ENCODE data around the gene GPX7.

GPX7 gene

DNA sequence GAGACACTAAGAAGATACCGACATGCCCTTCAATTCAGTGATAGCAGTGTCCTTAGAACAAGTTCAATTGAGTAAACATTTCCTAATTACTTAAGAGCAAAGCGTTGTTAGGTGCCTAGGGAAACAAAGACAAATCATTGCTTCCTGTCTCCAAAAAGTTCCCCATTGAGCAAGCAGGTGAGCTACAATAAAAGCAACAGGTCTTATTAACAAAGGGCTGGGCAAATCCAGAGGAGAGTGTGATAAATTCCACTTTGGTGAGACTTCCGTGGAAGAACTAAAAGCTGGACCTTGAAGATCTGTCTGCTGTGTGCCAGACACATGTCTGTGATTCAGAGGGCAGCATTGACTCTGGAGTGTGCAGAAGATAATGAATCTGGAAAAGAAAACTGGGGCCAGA lies 47.4 kb upstream of the GPX7 start:
- Histone ChIP-seq H3K79me2 (peaks cover 2% of the 10 kb centered on the region), H3K27me3 (ENCODE audit: control insufficient read depth, insufficient read depth, low read length) (no peaks in the 10 kb centered on the region), H3K9me3 (ENCODE audit: control insufficient read depth, low read length) (no peaks in the 10 kb centered on the region), H3K4me2 (ENCODE audit: low read length) (no peak overlapping the region), H3K27ac (no peak overlapping the region), H3K36me3 (ENCODE audit: control insufficient read depth, insufficient read depth, low read length) (no peaks in the 10 kb centered on the region), H3K9ac (no peak overlapping the region), H3K4me3 (ENCODE audit: low read depth, low read length) (no peak overlapping the region), H3K4me1 (no peaks in the 10 kb centered on the region), H2AFZ (no peak overlapping the region)
- TF ChIP-seq CTCF (IDR thresholded peaks at IDR 0.05) = no peak

GRCh38 chr1:52556641-52557360 lies 45.4 kb upstream of the GPX7 start:
- H3K27ac ChIP-seq = no peak overlapping the region
- no peaks in the 10 kb centered on the region for H3K79me2 ChIP-seq
- no peak overlapping the region for H3K4me3 ChIP-seq (ENCODE audit: low read depth, low read length)
- no peaks in the 10 kb centered on the region for H3K36me3 ChIP-seq (ENCODE audit: control insufficient read depth, insufficient read depth, low read length)
- H3K9me3 ChIP-seq (ENCODE audit: control insufficient read depth, low read length) = no peaks in the 10 kb centered on the region
- no peaks in the 10 kb centered on the region for H3K27me3 ChIP-seq (ENCODE audit: control insufficient read depth, insufficient read depth, low read length)
- H3K4me1 ChIP-seq = no peaks in the 10 kb centered on the region
- no peak for TF ChIP-seq CTCF (IDR thresholded peaks at IDR 0.05)
- no peak overlapping the region for H2AFZ ChIP-seq
- no peak overlapping the region for H3K9ac ChIP-seq
- H3K4me2 ChIP-seq (ENCODE audit: low read length) = no peak overlapping the region

GRCh38 chr1:52558941-52559340 lies 43.2 kb upstream of the GPX7 start:
- no peaks in the 10 kb centered on the region for H3K9me3 ChIP-seq (ENCODE audit: control insufficient read depth, low read length)
- H3K4me3 ChIP-seq (ENCODE audit: low read depth, low read length) = no peak overlapping the region
- no peak overlapping the region for H3K9ac ChIP-seq
- no peaks in the 10 kb centered on the region for H3K36me3 ChIP-seq (ENCODE audit: control insufficient read depth, insufficient read depth, low read length)
- H2AFZ ChIP-seq = no peak overlapping the region
- no peaks in the 10 kb centered on the region for H3K79me2 ChIP-seq
- no peaks in the 10 kb centered on the region for H3K4me1 ChIP-seq
- H3K27ac ChIP-seq = no peak overlapping the region
- TF ChIP-seq CTCF (IDR thresholded peaks at IDR 0.05) = no peak
- H3K27me3 ChIP-seq (ENCODE audit: control insufficient read depth, insufficient read depth, low read length) = no peaks in the 10 kb centered on the region
- no peak overlapping the region for H3K4me2 ChIP-seq (ENCODE audit: low read length)

GRCh38 chr1:52559875-52560274 lies 42.3 kb upstream of the GPX7 start:
- Histone ChIP-seq H3K27ac (no peak overlapping the region), H3K4me2 (ENCODE audit: low read length) (no peak overlapping the region), H3K36me3 (ENCODE audit: control insufficient read depth, insufficient read depth, low read length) (no peaks in the 10 kb centered on the region), H3K9me3 (ENCODE audit: control insufficient read depth, low read length) (no peaks in the 10 kb centered on the region), H3K79me2 (no peaks in the 10 kb centered on the region), H3K9ac (no peak overlapping the region), H3K4me3 (ENCODE audit: low read depth, low read length) (no peak overlapping the region), H3K4me1 (no peaks in the 10 kb centered on the region), H3K27me3 (ENCODE audit: control insufficient read depth, insufficient read depth, low read length) (no peaks in the 10 kb centered on the region), H2AFZ (no peak overlapping the region)
- TF ChIP-seq CTCF (IDR thresholded peaks at IDR 0.05) = no peak

DNA sequence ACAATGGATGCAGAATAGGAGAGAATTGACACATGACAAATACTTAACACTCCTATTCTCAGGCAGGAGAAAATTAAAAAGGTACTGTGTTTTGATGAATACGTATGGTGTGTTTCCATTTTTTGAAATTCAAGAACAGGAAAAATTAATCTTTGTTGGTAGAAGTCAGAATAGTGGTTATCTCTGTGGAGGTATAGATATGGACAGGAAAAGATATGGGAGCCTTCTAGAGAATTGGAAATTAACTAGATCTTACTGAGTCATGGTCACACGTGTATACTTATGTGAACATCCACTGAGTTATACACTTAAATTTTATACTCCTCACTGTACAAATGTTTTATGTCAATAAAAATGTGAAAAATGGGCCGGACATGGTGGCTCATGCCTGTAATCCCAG lies 39.4 kb upstream of the GPX7 start:
- no peaks in the 10 kb centered on the region for H3K27me3 ChIP-seq (ENCODE audit: control insufficient read depth, insufficient read depth, low read length)

More for the DNA sequence above, 39.4 kb upstream of the GPX7 start:
- Histone ChIP-seq H3K27ac (no peak overlapping the region), H3K9me3 (ENCODE audit: control insufficient read depth, low read length) (no peaks in the 10 kb centered on the region), H3K79me2 (no peaks in the 10 kb centered on the region), H3K9ac (no peak overlapping the region), H2AFZ (no peak overlapping the region), H3K4me2 (ENCODE audit: low read length) (no peak overlapping the region), H3K4me3 (ENCODE audit: low read depth, low read length) (no peak overlapping the region), H3K4me1 (peaks cover 3% of the 10 kb centered on the region), H3K36me3 (ENCODE audit: control insufficient read depth, insufficient read depth, low read length) (no peaks in the 10 kb centered on the region)
- no peak for TF ChIP-seq CTCF (IDR thresholded peaks at IDR 0.05)
